Ovary (tissue), 9 donors: ENCODE data around the gene KCNJ6. TPM values are rescaled to one million over a fixed set of nuclear protein-coding genes. Genes with fewer than 3 reads are reported as not detected.

ENCODE experiments used
- DNase-seq, 5 donors: peaks; one replicate each; pipeline ENCODE4 v3.0.0-alpha.2; 2019 to 2020
- H3K27ac ChIP-seq, 2 donors: fragments of 200-600 bp; one replicate each; pipeline versions ENCODE4 v1.5.1 to v1.8.0; 2019 to 2022
- H3K27me3 ChIP-seq: fragments of 200-600 bp; one replicate; pipeline ENCODE4 v1.8.0; 2022
- H3K36me3 ChIP-seq: fragments of 200-600 bp; sonication (generic); one replicate; pipeline ENCODE4 v1.5.1; 2019
- H3K4me1 ChIP-seq: one replicate; pipeline ENCODE4 v1.8.1; 2013; ENCODE audit warnings: mild to moderate bottlenecking, moderate library complexity; ENCODE audit not compliant: insufficient read depth
- H3K4me3 ChIP-seq: fragments of 200-600 bp; sonication (generic); one replicate; pipeline ENCODE4 v1.5.1; 2017
- H3K9me3 ChIP-seq, 2 donors: fragments of 200-600 bp in 1 of 2; sonication (generic) in 1 of 2; one replicate each; pipeline versions ENCODE4 v1.5.1 to v1.8.1; 2013 to 2019; ENCODE audit warnings: mild to moderate bottlenecking in 1 of 2, moderate library complexity in 1 of 2
- EP300 ChIP-seq: sonication (generic); formaldehyde crosslinking; IDR thresholded peaks from one replicate; pipeline ENCODE4 v1.6.1; 2017; ENCODE audit warnings: antibody characterized with exemption
- POLR2A ChIP-seq: fragments of 450-650 bp; IDR thresholded peaks from one replicate; pipeline ENCODE4 v1.6.1; 2017; ENCODE audit warnings: antibody characterized with exemption, mild to moderate bottlenecking, moderate library complexity
- WGBS, 3 donors: extraction: QIAGEN DNeasy Blood & Tissue Kit in 1 of 3; methylation state at CpG; one replicate each; pipeline versions ENCODE4 v1.1.5 to v1.1.7; 2013 to 2017; 5-methylcytosine and 5-hydroxymethylcytosine counted together
- intact Hi-C, 4 donors: fragments of 100-400 bp; cut with DNase I; formaldehyde crosslinking; loops; one replicate each; pipeline versions ENCODE4 v1.11.0 to v1.15.1; 2022 to 2023
- polyA plus RNA-seq, 2 donors: library from polyadenylated mRNA; stranded (reverse); fragments of 200-250 nt in 1 of 2; fragments of 350-450 nt in 1 of 2; fragmentation: Illumina TruSeq in 1 of 2; extraction: RNeasy Lipid Tissue Mini Kit (QIAGEN cat#74804) in 1 of 2; gene quantifications; one replicate each; pipeline ENCODE4 v1.2.3, GENCODE V29; 2013 to 2014
- total RNA-seq, 7 donors: library from RNA; depleted of rRNA in 2 of 7; stranded (reverse); fragments of >200 nt in 2 of 7; fragmentation: NEBNext Ultra II Directional in 3 of 7; extraction: Animal tissue kit (Norgen Biotek cat#: 25700) in 3 of 7; gene quantifications; one replicate each; pipeline versions ENCODE4 v1.1.0 to v1.2.4, GENCODE V29; 2016 to 2023
- TF ChIP-seq, protein P1 (sequence below), 3 donors: fragments of 450-650 bp in 2 of 3; fragments of 200-600 bp in 1 of 3; IDR thresholded peaks; one replicate each; pipeline versions ENCODE4 v1.5.1 to v1.8.0; 2016 to 2022; ENCODE audit warnings: antibody characterized with exemption in 3 of 3, mild to moderate bottlenecking in 1 of 3
- donor health status: DM: no; HTN: no; CAD: no; lungs with moderate emphysema.
- donor health status: DM: no; HTN: no; CAD: no.
- donor health status: Bipolar disorder and iron deficiency.
- donor health status: DM: yes; HTN: yes; CAD: no.
- donor health status: DM: no; HTN: no; CAD: no.
- donor health status: DM: yes; HTN: yes; CAD: no.

The KCNJ6 gene
- total and polyA plus RNA-seq, 9 donors: 0.01 TPM; not detected in 8

DNA sequence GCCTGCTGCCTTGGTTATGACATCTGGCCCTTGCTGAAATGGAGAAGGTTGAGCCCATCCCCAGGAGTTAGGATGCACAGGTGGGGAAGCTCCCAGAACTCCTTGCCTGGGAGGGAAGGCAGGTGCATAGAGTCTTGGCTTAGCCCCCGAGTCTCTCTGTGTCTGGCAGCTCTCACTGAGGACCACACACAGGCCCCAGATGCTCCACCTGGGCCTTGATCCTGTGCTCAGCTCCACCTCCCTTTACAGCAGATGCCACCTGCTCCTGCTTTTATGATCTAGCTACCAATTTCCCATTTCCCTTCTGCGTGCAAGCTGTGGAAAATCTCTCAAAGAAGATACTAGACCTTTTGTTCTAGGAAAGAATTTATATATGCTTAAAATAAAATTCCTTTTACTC, 28.8 kb upstream of the KCNJ6 start:
- H3K27ac ChIP-seq: no peak overlapping the region
- 48 to 53% (median 49%) methylated on average over 2 of the region's 2 CpGs for WGBS, 3 donors
- TF ChIP-seq, protein P1, sequence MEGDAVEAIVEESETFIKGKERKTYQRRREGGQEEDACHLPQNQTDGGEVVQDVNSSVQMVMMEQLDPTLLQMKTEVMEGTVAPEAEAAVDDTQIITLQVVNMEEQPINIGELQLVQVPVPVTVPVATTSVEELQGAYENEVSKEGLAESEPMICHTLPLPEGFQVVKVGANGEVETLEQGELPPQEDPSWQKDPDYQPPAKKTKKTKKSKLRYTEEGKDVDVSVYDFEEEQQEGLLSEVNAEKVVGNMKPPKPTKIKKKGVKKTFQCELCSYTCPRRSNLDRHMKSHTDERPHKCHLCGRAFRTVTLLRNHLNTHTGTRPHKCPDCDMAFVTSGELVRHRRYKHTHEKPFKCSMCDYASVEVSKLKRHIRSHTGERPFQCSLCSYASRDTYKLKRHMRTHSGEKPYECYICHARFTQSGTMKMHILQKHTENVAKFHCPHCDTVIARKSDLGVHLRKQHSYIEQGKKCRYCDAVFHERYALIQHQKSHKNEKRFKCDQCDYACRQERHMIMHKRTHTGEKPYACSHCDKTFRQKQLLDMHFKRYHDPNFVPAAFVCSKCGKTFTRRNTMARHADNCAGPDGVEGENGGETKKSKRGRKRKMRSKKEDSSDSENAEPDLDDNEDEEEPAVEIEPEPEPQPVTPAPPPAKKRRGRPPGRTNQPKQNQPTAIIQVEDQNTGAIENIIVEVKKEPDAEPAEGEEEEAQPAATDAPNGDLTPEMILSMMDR (IDR thresholded peaks at IDR 0.05): no peak
- TF ChIP-seq POLR2A (no peak), EP300 (no peak)

GRCh38 chr21:37944496-37944895, 28.2 kb upstream of the KCNJ6 start:
- intact Hi-C loops: no loop called here

More for the DNA sequence above, 28.8 kb upstream of the KCNJ6 start:
- Histone ChIP-seq H3K27me3 (no peaks in the 10 kb centered on the region), H3K4me3 (no peak overlapping the region), H3K36me3 (no peaks in the 10 kb centered on the region), H3K4me1 (no peaks in the 10 kb centered on the region), H3K9me3 (no peaks in the 10 kb centered on the region)
- DNase-seq: no peak
- intact Hi-C loops: no loop called here

GRCh38 chr21:37940691-37941090, 24.4 kb upstream of the KCNJ6 start:
- intact Hi-C loops: no loop called here
- H3K27ac ChIP-seq: no peak overlapping the region
- no peaks in the 10 kb centered on the region for H3K36me3 ChIP-seq
- no peaks in the 10 kb centered on the region for H3K9me3 ChIP-seq
- H3K27me3 ChIP-seq: no peaks in the 10 kb centered on the region
- TF ChIP-seq, protein P1 (IDR thresholded peaks at IDR 0.05): no peak
- no peak for TF ChIP-seq EP300
- TF ChIP-seq POLR2A: no peak
- H3K4me3 ChIP-seq: no peak overlapping the region
- 44 to 50% (median 44%) methylated on average over 2 of the region's 2 CpGs for WGBS, 3 donors
- no peak for DNase-seq
- H3K4me1 ChIP-seq: no peaks in the 10 kb centered on the region

More at GRCh38 chr21:37944496-37944895, 28.2 kb upstream of the KCNJ6 start:
- Histone ChIP-seq H3K4me1 (no peaks in the 10 kb centered on the region), H3K27ac (no peak overlapping the region), H3K4me3 (no peak overlapping the region), H3K9me3 (no peaks in the 10 kb centered on the region), H3K36me3 (no peaks in the 10 kb centered on the region), H3K27me3 (no peaks in the 10 kb centered on the region)
- WGBS, 3 donors: 35 to 60% (median 58%) methylated on average over 5 of the region's 5 CpGs
- no peak for DNase-seq
- no peak for TF ChIP-seq POLR2A
- TF ChIP-seq, protein P1 (IDR thresholded peaks at IDR 0.05): no peak
- TF ChIP-seq EP300: no peak

GRCh38 chr21:37939838-37940237, 23.6 kb upstream of the KCNJ6 start:
- intact Hi-C loops: no loop called here
- Histone ChIP-seq H3K36me3 (no peaks in the 10 kb centered on the region), H3K4me1 (no peaks in the 10 kb centered on the region), H3K4me3 (no peak overlapping the region), H3K27ac (no peak overlapping the region), H3K9me3 (no peaks in the 10 kb centered on the region), H3K27me3 (no peaks in the 10 kb centered on the region)
- TF ChIP-seq, protein P1 (IDR thresholded peaks at IDR 0.05): no peak
- TF ChIP-seq POLR2A (no peak), EP300 (no peak)
- DNase-seq: no peak
- 71 to 80% (median 79%) methylated on average over 4 of the region's 4 CpGs for WGBS, 3 donors

DNA sequence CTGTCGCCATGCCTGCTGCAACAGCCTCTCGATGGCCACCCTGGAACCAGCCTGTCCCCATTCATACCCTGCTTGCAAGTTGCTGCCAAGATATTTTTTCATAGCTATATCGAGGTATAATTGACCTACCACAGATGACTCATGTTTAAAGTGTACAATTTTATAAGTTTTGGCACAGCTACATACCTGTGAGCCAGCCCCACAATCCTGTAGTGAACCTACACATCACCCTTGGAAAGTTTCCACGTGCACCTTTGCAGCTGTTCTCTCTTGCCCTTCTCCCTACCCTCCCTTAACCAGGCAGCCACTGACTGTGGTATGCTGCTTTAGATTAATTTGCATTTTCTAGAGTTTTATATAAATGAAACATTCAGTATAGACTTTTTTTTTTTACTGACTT, 23.0 kb upstream of the KCNJ6 start:
- intact Hi-C loops: no loop called here
- Histone ChIP-seq H3K36me3 (no peaks in the 10 kb centered on the region), H3K4me1 (no peaks in the 10 kb centered on the region), H3K4me3 (no peak overlapping the region), H3K27ac (no peak overlapping the region), H3K27me3 (no peaks in the 10 kb centered on the region), H3K9me3 (no peaks in the 10 kb centered on the region)
- no peak for TF ChIP-seq POLR2A
- TF ChIP-seq, protein P1 (IDR thresholded peaks at IDR 0.05): no peak
- TF ChIP-seq EP300: no peak
- 70 to 86% (median 78%) methylated on average over 4 of the region's 4 CpGs for WGBS, 3 donors
- DNase-seq: no peak
